ENCODE results near the gene ZNF407.

- TF ChIP-seq CTCF (IDR thresholded peaks at IDR 0.05) (no peak), POLR2A (IDR thresholded peaks at IDR 0.05) (no peak)
These were observed 397.1 kb downstream of the ZNF407 start for GRCh38 chr18:74994502-74995418.

Data from heart left ventricle (tissue), 13 donors.